Activated CD4-positive, alpha-beta T cell treated with anti-CD3 and anti-CD28 coated beads, Interleukin-2, amount 50 U/mL, for 1 hour (primary cell): ENCODE measurements around the gene SFI1.

ENCODE experiments used
- DNase-seq: peaks from one replicate; pipeline ENCODE4 v3.0.0-alpha.2; 2020

SFI1 gene

GRCh38 chr22:31603081-31603525 is 106.8 kb downstream of the SFI1 start:
- no peak for DNase-seq

- no peak for DNase-seq
These were observed 107.2 kb downstream of the SFI1 start for GRCh38 chr22:31603574-31603973.

GRCh38 chr22:31604137-31604705 is 107.9 kb downstream of the SFI1 start:
- DNase-seq, result no peak

GRCh38 chr22:31604746-31605705 is 108.7 kb downstream of the SFI1 start:
- no peak for DNase-seq

DNA sequence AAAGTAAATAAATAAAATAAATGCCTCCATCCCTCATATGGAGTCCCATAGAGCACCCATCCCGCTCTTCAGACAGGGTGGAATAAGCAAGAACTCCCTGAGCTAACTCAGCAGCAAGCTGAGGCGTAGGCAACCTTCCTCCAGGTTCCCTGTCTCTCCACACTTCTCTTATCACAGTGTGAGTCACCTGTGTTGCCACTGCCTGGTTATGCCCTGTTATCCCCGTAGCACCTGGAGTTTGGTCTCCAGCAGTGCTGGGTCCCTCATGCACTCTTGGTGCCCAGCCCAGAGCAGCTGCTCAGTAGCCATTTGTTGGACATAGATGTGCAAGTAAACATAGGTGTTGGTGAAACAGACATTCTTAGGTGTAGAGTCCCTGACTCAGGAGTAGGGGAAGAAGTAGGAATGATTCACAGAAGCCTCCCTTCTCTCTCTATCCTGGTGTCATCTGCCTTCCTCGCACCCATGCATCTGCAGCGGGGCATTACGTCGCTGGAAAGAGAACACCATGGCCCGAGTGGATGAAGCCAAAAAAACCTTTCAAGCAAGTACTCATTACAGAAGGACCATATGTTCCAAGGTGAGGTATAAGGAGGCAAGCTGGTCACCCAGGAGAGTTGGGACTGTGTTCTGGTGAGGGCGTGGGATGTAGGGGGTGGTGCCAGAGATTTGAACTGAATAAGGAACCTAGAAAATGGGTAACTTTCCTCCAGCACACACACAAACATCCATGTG is 109.7 kb downstream of the SFI1 start:
- no peak for DNase-seq

GRCh38 chr22:31607696-31608095 is 111.4 kb downstream of the SFI1 start:
- no peak for DNase-seq

DNA sequence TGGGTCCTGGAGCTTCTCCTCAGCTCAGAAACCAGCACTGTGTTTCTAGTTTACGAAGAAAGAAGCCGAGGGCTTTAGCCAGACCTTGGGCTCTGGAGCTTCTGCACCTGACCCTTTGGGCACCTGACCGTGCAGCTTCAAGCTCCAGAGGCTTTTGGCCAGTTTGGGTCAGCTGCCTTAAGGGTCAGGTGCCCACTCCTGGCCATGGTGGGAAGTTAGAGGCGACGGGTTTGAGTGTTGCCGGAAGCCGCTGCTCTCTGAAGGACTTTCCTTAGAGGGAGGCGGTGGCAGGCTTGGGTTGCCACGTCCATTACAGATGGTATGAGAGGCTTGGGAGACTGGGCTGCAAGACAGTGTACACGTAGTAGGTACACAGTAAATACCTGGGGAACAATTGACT is 113.4 kb downstream of the SFI1 start:
- no peak for DNase-seq

DNA sequence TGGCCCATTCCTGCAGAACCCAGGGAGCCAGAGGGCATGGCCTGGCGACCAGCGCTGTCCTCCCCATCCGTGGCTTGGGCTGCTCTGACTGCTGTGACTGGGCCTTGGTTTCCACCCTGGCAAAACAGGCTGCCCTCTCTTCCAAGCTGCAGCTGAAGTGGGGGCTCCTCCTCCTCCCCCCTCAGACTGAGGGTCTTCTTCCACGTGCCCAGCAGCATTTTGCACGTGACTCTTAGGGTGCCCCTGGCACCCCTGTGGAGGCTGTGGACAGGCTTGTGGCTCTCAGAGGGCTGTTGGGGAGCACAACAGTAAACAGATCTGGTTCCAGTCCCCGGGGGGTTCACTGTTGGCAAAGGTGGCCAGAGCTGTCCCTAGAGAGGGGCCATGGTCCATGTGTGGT is 114.3 kb downstream of the SFI1 start:
- no peak for DNase-seq

DNA sequence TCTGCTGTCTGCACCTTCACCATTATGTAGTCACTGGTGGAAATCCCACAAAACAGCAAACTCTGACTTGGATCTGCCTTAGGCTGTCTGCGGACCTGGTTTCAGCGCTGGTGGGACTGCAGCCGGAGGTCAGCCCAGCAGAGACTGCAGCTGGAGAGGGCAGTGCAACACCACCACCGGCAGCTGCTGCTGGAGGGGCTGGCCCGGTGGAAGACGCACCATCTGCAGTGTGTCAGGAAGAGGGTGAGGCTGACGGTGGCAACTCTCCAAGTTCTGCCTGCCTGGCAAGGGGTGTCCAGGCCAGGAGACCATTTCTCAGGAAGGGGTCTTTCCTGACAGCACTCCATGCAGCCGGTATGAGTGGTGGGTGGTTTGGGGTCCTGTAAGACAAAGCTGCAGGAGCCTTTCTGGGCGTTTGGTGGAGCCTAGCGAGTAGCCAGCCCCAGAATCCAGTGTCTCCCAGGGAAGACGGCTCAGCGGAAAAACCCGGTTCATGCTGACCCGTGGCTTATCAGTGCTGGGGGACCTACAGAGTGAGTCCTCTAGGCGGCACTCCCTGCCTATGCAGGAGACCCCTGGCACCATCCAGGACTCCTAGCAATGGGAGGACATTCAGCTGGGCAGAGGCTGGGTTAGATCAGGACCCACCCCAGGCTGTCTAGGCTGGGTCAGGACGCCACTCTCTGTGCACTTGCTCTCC is 114.9 kb downstream of the SFI1 start:
- DNase-seq, result no peak

DNA sequence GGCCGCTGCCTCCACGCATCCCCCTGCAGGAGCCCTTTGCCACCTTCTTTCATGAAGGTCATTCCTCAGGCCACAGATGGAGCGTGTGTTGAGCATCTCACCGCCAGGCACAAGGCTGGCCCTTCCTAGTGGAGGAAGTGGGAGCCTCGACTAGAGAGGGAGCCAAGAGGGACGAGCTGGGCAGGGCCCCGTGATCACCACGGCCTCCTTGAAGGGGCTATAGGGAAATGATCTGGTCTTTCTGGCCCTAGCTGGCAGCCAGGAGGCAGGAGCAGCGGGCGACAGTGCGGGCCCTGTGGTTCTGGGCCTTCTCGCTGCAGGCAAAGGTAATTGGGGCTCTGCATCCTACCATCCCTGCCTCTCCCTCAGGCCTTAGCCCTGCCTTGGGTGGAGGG is 116.6 kb downstream of the SFI1 start:
- no peak for DNase-seq

- DNase-seq, result no peak
These were observed 117.1 kb downstream of the SFI1 start for GRCh38 chr22:31613286-31613903.

GRCh38 chr22:31613904-31614296 is 117.6 kb downstream of the SFI1 start:
- DNase-seq, result no peak

DNA sequence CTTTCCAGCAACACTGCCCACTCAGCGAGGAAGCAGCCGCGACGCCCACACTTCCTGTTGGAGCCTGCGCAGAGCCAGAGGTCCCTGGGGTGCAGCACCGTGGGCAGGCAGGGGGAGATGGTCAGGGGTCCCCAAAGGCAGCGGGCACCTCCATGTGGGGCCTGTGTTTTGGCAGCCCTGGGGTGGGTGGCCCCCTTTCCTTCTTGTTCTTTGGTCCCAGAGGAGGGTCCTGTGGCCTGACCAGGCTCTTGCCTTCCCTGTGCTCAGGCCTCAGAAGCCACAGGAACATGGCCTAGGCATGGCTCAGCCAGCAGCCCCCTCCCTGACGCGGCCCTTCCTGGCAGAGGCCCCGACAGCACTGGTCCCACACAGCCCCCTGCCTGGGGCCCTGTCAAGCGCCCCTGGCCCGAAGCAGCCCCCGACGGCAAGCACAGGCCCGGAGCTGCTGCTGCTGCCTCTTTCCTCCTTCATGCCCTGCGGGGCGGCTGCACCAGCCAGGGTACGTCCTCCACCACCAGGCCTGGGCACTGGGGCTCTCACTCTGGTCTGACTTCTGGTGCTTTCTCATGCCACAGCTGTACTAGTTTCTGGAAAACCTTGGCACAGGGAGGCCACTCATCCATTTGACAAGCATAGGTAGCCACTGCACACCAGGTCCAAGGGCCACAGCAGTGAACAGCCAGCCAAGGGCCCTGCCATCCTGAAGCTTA is 118.6 kb downstream of the SFI1 start:
- no peak for DNase-seq

DNA sequence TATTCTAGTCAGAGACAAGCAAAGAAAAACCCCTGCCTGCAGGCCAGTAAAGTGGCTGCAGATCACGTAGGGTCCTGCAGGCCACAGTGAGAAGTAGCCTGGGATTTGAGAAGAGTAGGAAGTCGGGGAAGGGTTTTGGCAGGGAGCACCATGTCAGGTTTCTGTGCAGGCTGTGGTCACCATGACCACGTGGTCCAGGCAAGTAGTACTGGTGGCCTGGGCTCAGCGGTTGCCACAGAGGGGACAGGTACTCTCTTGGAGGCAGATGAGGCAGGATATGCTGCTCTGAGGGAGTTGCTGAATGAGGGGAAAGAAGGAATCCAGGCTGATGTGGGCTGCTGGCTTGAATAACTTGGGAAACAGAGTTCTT is 119.1 kb downstream of the SFI1 start:
- no peak for DNase-seq

GRCh38 chr22:31615940-31616314 is 119.6 kb downstream of the SFI1 start:
- DNase-seq, result no peak

GRCh38 chr22:31616315-31616980 is 120.1 kb downstream of the SFI1 start:
- DNase-seq, result no peak

DNA sequence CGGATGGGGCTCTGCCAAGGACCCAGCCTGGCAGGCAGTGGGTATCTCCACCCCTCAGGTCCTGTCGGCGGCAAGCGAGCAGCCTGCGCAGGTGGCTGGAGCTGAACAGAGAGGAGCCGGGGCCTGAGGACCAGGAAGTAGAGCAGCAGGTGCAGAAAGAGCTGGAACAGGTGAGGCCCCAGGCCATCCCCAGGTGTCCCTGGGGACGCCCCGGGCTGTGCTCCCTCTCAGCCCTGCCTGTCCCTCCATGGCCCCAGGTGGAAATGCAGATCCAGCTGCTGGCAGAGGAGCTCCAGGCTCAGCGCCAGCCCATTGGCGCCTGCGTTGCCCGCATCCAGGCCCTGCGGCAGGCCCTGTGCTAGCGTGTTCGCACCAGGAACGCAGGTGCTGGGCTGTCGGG is 121.7 kb downstream of the SFI1 start:
- DNase-seq, result no peak

DNA sequence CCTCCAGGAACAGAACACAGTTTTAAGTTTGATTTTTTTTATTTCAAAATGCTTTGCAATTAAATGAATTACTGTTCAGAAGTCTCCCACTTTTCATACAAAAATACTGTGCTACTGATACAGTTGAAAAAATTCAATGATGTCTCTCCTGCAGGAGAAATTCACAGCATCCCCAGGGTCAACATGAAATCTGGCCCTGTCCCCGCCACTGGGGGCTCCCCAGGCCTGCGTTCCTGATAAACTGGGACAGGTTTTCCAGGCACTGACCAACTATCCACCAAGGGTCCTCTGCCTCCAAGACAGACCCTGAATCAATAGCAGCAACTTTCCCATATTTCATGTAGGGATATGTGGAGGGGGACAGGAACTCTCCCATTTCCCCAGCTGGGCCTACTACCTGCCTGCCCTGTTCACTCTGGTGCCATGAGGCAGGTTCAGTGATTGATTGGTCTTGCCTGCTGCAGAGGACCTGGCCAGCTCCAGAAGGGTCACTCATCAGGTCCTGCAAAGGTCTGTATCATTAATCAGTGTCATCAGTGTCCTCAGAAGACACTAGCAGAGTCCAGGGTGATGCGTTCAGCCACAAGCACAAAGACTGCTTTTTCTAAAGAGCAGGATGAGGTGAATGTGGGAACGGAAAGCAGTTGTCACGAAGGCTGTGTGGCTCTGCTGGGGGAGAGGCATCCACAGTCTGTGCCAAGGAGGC is 122.3 kb downstream of the SFI1 start:
- no peak for DNase-seq

GRCh38 chr22:31619611-31620300 is 123.4 kb downstream of the SFI1 start:
- DNase-seq, result no peak
